ENCODE results near the gene LTK.

DNA sequence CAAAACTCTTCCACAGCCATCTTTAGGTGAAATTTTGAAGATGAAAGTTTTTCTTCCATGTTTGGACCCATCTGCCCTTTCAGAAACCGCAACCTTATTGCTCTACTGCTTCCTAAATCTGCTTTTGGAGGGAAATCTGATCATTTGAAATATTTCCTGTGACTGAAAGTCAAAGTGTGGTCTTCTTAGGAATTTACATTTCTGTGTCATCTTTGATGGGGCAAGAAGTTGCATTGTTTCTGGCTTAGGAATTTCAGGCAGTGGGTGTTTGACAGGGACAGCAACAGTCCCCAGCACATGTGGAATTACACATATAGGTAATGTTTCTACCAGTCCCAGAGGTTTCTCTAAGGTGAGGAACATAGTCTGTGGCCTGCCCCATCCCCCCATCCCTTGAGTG lies 40.1 kb upstream of the LTK start:
- TF ChIP-seq CTCF (optimal IDR thresholded peaks at IDR 0.05 in 1 of 3, IDR thresholded peaks at IDR 0.05 in 1 of 3, conservative IDR thresholded peaks at IDR 0.05 in 1 of 3; ENCODE audit: extremely low read depth in 1 of 3, insufficient read depth in 2 of 3, low read length in 3 of 3): no peak
- no peak for TF ChIP-seq EZH2 (IDR thresholded peaks at IDR 0.05; ENCODE audit: low read length)
